Loucy (cell line): Measurements from ENCODE around the gene KRTAP10-10.

Experiments used
- CTCF ChIP-seq: fragments of 200-600 bp; sonication (generic); conservative IDR thresholded peaks from 2 replicates; pipeline ENCODE4 v1.5.1; 2014; ENCODE audit warnings: mild to moderate bottlenecking, antibody characterized with exemption, low read length
- EZH2phosphoT487 ChIP-seq: fragments of 200-600 bp; IDR thresholded peaks from 2 replicates; pipeline ENCODE4 v1.6.1; 2018; ENCODE audit warnings: antibody characterized with exemption, mild to moderate bottlenecking, moderate library complexity, borderline replicate concordance

GRCh38 chr21:44636209-44637017, 743 bp upstream of the KRTAP10-10 start:
- no peak for TF ChIP-seq CTCF
- TF ChIP-seq EZH2phosphoT487, result no peak
